GM10248 (cell line): ENCODE data around the gene NACC2.

Experiments used
- CTCF ChIA-PET: fragments of 300-600 bp; sonication (Branson Sonifier 250); formaldehyde crosslinking; extraction: SDS; loops from one replicate; lab custom pipeline; 2021; ENCODE audit warnings: antibody characterized with exemption; lab: Yijun Ruan, JAX
- POLR2A ChIA-PET: fragments of 350-650 bp; sonication (Branson Sonifier 250); formaldehyde crosslinking; extraction: SDS; loops from one replicate; lab custom pipeline; 2020; ENCODE audit warnings: antibody characterized with exemption; lab: Yijun Ruan, JAX
- DNase-seq: peaks from one replicate; pipeline ENCODE4 v3.0.0; 2012; ENCODE audit errors: extremely low spot score
- CTCF ChIP-seq: IDR thresholded peaks from 2 replicates; pipeline ENCODE4 v1.5.1; 2012; ENCODE audit warnings: mild to moderate bottlenecking, low read depth; ENCODE audit errors: extremely low read depth, missing control alignments, control extremely low read depth

NACC2 gene

DNA sequence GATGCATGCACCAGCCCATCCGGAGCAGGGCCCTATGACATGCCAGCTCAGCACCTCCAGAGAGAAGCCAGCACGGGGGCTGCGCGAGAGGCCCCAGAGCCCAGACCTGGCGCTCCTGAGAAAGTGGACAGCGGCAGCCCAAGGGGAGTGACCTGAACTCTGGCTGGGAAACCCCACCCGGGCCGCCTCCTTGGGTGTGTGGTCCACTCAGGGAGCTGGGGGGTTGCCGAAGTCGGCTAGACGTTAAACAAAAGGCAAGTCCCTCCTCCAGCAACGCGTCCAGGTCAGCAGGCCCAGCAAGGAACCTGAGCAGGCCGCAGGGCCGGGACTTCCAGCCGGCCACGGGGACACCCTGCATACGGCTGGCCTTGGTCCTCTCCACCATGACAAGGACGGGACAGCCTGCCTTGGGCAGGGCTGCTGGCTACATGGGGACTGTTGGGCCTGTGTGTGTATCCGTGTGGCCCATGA, 35.7 kb downstream of the NACC2 start:
- ChIA-PET POLR2A (no interaction called here), CTCF (no interaction called here)
- no peak for DNase-seq
- no peak for TF ChIP-seq CTCF

- DNase-seq: no peak
- ChIA-PET CTCF (no interaction called here), POLR2A (no interaction called here)
- TF ChIP-seq CTCF: no peak
Observed at GRCh38 chr9:136058801-136059302, 36.2 kb downstream of the NACC2 start.

DNA sequence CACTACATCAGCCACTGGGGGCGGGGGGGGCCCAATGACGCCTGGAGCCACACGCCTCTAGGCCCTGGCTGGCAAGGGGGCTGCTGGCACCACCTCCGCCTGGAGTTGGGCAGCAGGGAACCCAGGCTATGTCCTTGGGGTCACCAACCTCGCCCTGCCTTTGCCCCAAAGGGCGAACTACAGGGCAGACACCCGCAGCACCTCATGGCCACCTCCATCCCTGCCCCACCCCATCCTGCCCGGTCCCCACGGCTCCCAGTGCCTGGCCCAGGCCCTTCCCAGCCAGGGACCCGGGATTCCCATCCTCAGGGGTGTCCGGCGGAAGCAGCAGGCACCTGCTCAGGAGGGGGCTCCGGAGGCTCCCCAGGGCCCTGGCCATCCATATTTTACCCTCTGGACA, 37.0 kb downstream of the NACC2 start:
- DNase-seq: no peak
- POLR2A ChIA-PET: no interaction called here
- no peak for TF ChIP-seq CTCF
- CTCF ChIA-PET: no interaction called here

DNA sequence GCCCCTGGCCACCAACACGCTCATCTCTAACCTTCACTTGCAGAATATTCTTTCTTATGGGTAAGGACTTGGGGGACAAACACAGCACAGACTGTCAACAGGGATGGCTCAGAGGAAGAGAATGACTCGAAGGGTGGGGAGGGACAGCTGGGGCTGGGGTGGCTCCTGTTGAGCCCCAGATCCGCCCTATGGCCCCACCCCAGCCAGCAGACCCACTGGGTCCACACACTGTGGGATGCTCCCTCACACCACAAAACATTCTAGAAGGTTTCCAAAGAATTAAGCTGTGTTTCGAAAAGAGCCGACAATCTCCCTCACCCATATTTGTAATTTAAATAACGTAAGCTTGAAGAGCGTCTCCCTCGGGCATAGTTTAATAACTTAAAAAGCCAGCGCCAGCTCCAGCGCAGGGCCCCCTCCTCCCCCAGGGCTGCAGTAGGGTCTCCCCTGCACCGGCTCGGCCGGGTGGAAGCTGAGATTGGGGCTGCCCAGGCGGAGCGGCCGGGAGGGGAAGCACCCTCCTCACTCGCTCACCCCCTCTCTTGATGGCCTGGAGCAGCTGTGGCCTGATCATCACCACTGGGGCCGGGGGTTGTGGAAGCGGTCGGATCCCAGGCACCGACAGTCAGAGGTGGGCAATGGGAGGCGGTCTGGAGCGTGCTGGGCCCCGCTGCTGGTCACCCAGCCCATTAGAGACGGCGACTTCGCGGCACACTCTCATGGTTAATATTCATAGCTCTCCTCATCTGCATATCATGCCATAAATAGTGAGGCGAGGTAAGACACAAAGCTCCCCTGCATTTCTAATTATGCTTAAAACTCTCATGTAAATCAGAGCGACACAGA, 37.6 kb downstream of the NACC2 start:
- no peak for DNase-seq
- ChIA-PET CTCF (no interaction called here), POLR2A (no interaction called here)
- no peak for TF ChIP-seq CTCF

DNA sequence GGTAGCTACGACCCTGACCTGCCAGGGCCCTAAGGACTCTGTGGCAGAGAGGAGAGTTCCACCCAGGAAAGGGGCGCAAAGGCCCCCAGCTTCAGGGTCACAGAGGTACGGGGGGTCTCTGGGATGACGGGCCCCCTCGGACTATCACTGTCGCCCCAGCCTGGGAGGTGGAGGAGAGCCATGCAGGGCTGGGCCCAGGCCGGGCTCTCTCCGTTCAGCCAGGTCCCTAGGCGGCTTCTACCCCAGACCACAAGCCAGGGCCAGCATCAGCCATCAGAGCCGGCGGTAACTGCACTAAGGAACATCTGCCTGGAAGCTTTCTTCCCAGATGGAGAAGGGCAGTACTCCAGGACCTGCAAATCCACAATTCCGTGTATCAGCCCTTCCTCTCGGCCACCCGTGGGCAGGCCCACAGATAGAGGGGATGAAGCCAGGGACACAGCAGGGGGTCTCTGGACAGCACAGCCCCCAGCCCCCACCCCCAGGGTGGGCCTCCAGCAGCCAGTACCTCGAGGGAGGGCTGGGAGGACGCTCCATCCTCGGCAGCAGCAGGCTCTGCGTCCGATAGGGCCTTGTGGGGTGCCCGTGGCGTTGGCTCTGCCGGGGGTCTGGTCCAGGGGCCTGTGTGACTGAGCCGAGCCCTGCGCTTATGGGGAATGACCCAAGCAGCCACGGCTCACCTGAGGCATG, 38.4 kb downstream of the NACC2 start:
- ChIA-PET CTCF (no interaction called here), POLR2A (no interaction called here)
- TF ChIP-seq CTCF: no peak
- no peak for DNase-seq

DNA sequence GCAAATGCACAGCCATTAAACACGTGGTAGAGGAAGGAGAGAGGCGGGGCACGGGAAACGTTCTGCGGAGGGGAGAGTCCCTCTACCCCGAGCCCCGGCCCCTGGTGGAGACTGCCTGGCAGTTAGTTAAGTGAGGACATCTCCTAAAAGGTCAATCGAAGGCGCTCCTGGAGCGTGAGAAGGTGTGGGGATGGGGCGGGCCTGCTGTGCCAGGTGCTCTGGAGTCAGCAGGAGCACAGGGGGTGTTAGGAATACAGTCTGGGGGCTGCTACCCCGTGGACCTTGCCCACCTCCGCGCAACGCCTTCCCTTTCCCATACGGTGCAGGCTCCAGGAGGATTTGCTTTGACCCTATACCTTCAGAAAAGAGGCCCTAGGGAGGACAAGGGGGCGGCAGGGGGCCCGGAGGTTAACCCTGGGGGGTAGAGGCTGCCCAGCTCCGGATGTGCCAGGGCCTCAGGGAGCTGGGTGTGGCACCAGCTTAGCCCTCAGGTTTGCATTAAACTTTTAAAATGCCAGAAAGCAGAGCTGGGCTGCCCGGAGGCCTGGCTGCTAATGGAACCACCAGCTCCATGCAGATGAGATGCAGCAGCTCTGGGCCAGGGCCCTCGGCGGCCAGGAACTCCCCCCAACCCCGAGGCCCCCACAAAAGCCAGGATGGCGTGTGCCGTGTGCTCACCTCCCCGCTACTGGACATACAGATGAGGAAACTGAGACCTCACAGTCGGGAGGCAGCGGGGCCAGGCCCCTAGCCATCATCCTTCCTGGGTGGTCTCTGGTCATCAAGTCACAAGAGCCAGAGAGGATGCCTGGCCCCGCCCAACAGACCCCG, 39.2 kb downstream of the NACC2 start:
- POLR2A ChIA-PET: no interaction called here
- CTCF ChIA-PET: no interaction called here
- no peak for TF ChIP-seq CTCF
- no peak for DNase-seq
